GM12891 (cell line): ENCODE data around the gene SPART.

Experiments
- PAX5 ChIP-seq: IDR thresholded peaks from 2 replicates; pipeline ENCODE4 v1.6.1; 2011; ENCODE audit warnings: low read length, moderate library complexity, mild to moderate bottlenecking; ENCODE audit not compliant: insufficient read depth, severe bottlenecking
- POLR2A ChIP-seq: IDR thresholded peaks from 2 replicates; pipeline ENCODE4 v1.6.1; 2011; ENCODE audit warnings: low read depth, low read length, control low read depth
- POLR2AphosphoS5 ChIP-seq: IDR thresholded peaks from 2 replicates; pipeline ENCODE4 v1.6.1; 2011; ENCODE audit warnings: low read depth, low read length, control low read depth
- POU2F2 ChIP-seq: IDR thresholded peaks from 2 replicates; pipeline ENCODE4 v1.6.1; 2011; ENCODE audit warnings: low read depth, mild to moderate bottlenecking, control low read depth, low read length, moderate library complexity
- SPI1 ChIP-seq: IDR thresholded peaks from 2 replicates; pipeline ENCODE4 v1.6.1; 2011; ENCODE audit warnings: low read depth, low read length, control low read depth
- TAF1 ChIP-seq: IDR thresholded peaks from 2 replicates; pipeline ENCODE4 v1.6.1; 2011; ENCODE audit warnings: low read depth, low read length, control low read depth

- TF ChIP-seq POU2F2 (no peak), POLR2A (no peak), TAF1 (no peak), POLR2AphosphoS5 (no peak), PAX5 (no peak), SPI1 (no peak)
Observed at GRCh38 chr13:36344886-36345437, 1.2 kb downstream of the SPART start.
